GM18517 (cell line): ENCODE results near the gene SRSF9.
"Not testable (repeated sequence)": the region's sequence is repeated elsewhere in the genome, so short reads cannot be mapped to it uniquely, and the experiment has no call there.

Experiments
- ATAC-seq: cut with Tn5 transposase; IDR thresholded peaks from one replicate; pipeline ENCODE4 v1.9.1; 2021; ENCODE audit warnings: mild to moderate bottlenecking, moderate library complexity; ENCODE audit not compliant: unreplicated experiment

SRSF9 gene

GRCh38 chr12:120469450-120470149, at the start of gene SRSF9:
TSS of gene SRSF9 (minus strand) at chr12:120469748. CDS start at chr12:120469609, 139 bp downstream.
- peak; percentile 83 for ATAC-seq

- not testable (repeated sequence) for ATAC-seq
Observed at GRCh38 chr12:120519324-120519723, 49.8 kb upstream of the SRSF9 start.

- no peak for ATAC-seq
Observed at GRCh38 chr12:120515496-120515895, 45.9 kb upstream of the SRSF9 start.

- ATAC-seq: no peak
Observed at GRCh38 chr12:120514002-120514401, 44.5 kb upstream of the SRSF9 start.

- no peak for ATAC-seq
Observed at GRCh38 chr12:120508537-120508936, 39.0 kb upstream of the SRSF9 start.

GRCh38 chr12:120504587-120504986, 35.0 kb upstream of the SRSF9 start:
- no peak for ATAC-seq

GRCh38 chr12:120500581-120500980, 31.0 kb upstream of the SRSF9 start:
- no peak for ATAC-seq

GRCh38 chr12:120498870-120499515, 29.4 kb upstream of the SRSF9 start:
- ATAC-seq: no peak

GRCh38 chr12:120497524-120498150, 28.1 kb upstream of the SRSF9 start:
- ATAC-seq: no peak

GRCh38 chr12:120496413-120497340, 27.1 kb upstream of the SRSF9 start:
- ATAC-seq: peak; percentile 16

GRCh38 chr12:120495731-120496412, 26.3 kb upstream of the SRSF9 start, which contains the start of gene DYNLL1:
TSS of gene DYNLL1 (plus strand) at chr12:120496113. CDS start at chr12:120496422, 309 bp downstream.
- ATAC-seq: peak; percentile 92

- ATAC-seq: no peak
Observed at GRCh38 chr12:120495186-120495730, 25.7 kb upstream of the SRSF9 start.

GRCh38 chr12:120490833-120491512, 21.4 kb upstream of the SRSF9 start:
- ATAC-seq: no peak

GRCh38 chr12:120490325-120490724, 20.8 kb upstream of the SRSF9 start:
- ATAC-seq: no peak

- no peak for ATAC-seq
Observed at GRCh38 chr12:120489018-120489417, 19.5 kb upstream of the SRSF9 start.

GRCh38 chr12:120488057-120488640, 18.6 kb upstream of the SRSF9 start:
- no peak for ATAC-seq

GRCh38 chr12:120487552-120487951, 18.0 kb upstream of the SRSF9 start:
- not testable (repeated sequence) for ATAC-seq

- no peak for ATAC-seq
Observed at GRCh38 chr12:120485961-120486881, 16.7 kb upstream of the SRSF9 start.
